ENCODE measurements around the gene SLC5A5.
"Not testable (repeated sequence)": the region's sequence is repeated elsewhere in the genome, so short reads cannot be mapped to it uniquely, and the experiment has no call there.

Gene SLC5A5

GRCh38 chr19:17872251-17873001 is 681 bp downstream of the SLC5A5 start:
- DNase-seq = no peak

- DNase-seq = no peak
These were observed 2.3 kb downstream of the SLC5A5 start for GRCh38 chr19:17873786-17874757.

- DNase-seq = no peak
These were observed 3.0 kb downstream of the SLC5A5 start for GRCh38 chr19:17874758-17875135.

GRCh38 chr19:17877696-17878095 is 6.0 kb downstream of the SLC5A5 start:
- no peak for DNase-seq

GRCh38 chr19:17879466-17879865 is 7.7 kb downstream of the SLC5A5 start:
- DNase-seq = no peak

- no peak for DNase-seq
These were observed 10.0 kb downstream of the SLC5A5 start for GRCh38 chr19:17881701-17882100.

- no peak for DNase-seq
These were observed 12.1 kb downstream of the SLC5A5 start for GRCh38 chr19:17883627-17884410.

- DNase-seq = no peak
These were observed 14.8 kb downstream of the SLC5A5 start for GRCh38 chr19:17886515-17886914.

GRCh38 chr19:17887221-17887620 is 15.5 kb downstream of the SLC5A5 start:
- not testable (repeated sequence) for DNase-seq

- DNase-seq = no peak
These were observed 16.5 kb downstream of the SLC5A5 start for GRCh38 chr19:17888260-17888659.

GRCh38 chr19:17889609-17890214 is 18.0 kb downstream of the SLC5A5 start:
- no peak for DNase-seq

GRCh38 chr19:17893766-17894165 is 22.0 kb downstream of the SLC5A5 start:
- no peak for DNase-seq

GRCh38 chr19:17902701-17903100 is 31.0 kb downstream of the SLC5A5 start:
- no peak for DNase-seq

GRCh38 chr19:17908244-17908643 is 36.5 kb downstream of the SLC5A5 start:
- DNase-seq = no peak

GRCh38 chr19:17909003-17909732 is 37.4 kb downstream of the SLC5A5 start:
- DNase-seq = no peak

- DNase-seq = no peak
These were observed 39.1 kb downstream of the SLC5A5 start for GRCh38 chr19:17910791-17911360.

- DNase-seq = no peak
These were observed 44.3 kb downstream of the SLC5A5 start for GRCh38 chr19:17915940-17916593.

GRCh38 chr19:17918151-17918550 is 46.4 kb downstream of the SLC5A5 start:
- DNase-seq = not testable (repeated sequence)

GRCh38 chr19:17919122-17919521 is 47.4 kb downstream of the SLC5A5 start:
- not testable (repeated sequence) for DNase-seq

GRCh38 chr19:17920527-17920926 is 48.8 kb downstream of the SLC5A5 start:
- no peak for DNase-seq

GRCh38 chr19:17922138-17922537 is 50.4 kb downstream of the SLC5A5 start:
- DNase-seq = no peak
